Stimulated activated CD4-positive, alpha-beta T cell treated with anti-CD3 and anti-CD28 coated beads, Interleukin-4, amount 100 ng/mL, for 48 hours (primary cell): ENCODE results near the gene BCO1.
"Not testable (repeated sequence)": the region's sequence is repeated elsewhere in the genome, so short reads cannot be mapped to it uniquely, and the experiment has no call there.

ENCODE experiments used
- DNase-seq, 2 donors: peaks; one replicate each; pipeline ENCODE4 v3.0.0-alpha.2; 2020; ENCODE audit warnings: low read depth in 2 of 2

The BCO1 gene, protein sequence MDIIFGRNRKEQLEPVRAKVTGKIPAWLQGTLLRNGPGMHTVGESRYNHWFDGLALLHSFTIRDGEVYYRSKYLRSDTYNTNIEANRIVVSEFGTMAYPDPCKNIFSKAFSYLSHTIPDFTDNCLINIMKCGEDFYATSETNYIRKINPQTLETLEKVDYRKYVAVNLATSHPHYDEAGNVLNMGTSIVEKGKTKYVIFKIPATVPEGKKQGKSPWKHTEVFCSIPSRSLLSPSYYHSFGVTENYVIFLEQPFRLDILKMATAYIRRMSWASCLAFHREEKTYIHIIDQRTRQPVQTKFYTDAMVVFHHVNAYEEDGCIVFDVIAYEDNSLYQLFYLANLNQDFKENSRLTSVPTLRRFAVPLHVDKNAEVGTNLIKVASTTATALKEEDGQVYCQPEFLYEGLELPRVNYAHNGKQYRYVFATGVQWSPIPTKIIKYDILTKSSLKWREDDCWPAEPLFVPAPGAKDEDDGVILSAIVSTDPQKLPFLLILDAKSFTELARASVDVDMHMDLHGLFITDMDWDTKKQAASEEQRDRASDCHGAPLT

DNA sequence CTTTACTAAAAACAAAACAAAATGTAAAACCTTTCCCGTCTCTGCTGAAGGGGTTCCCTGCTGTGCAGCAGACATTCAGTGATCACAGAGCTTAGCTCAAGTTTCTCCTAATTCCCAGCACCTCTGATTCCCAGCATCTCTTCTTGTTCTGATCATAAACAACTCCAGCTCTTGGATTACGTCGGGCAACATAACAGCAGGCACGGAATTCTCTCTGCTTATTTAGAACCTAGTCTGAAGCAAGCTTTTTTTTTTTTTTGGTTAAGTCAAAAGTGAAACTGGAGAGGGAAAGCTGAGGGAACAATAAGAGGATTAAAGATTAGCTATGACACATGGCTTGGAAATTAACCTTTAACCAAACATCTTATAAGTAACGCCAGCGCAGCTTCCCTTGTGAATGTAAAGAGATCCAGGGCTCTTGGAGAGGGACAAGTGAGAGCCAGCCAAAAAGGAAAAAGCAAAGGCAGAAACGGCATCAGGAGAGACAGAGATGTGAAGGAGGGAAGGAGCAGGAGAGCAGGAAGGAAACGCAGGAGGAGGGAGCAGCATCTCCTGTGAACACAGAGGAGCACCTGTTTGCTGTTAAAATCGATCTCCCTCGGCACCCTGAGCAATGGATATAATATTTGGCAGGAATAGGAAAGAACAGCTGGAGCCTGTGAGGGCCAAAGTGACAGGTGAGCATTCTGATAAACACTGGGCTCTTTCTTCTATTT is at the start of gene BCO1:
BCO1 (plus strand) TSS at position 394 of the 716 bp plus-strand sequence; CDS start at position 614, 220 bp downstream.
- DNase-seq: no peak

DNA sequence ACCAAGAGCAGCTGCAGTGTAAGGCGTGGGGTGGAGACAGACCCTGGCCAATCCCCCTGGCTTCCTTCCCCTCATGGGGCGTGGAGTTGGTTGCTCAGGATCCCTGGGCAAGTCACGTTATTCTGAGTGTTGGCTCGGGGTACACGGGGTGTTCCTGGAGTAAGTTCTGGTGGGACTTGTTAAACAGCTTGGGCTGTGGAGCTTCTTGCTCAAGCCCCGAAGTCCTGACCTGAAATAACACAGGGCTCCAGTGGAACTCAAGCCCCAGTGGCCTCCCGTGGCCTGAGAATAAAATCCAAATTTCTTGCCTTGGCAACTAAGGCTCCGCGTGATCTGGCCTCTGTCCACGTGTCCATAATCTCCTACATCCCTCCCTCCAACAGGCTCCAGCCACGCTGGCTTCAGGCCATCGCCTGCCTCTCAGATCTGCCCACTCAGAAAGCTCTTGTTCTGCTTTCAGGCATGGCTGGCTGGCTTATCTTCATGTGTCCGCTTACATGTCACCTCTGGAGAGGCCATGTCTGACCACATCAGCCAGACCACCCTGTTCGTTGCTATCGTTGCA is 49.3 kb upstream of the BCO1 start:
- no peak for DNase-seq

DNA sequence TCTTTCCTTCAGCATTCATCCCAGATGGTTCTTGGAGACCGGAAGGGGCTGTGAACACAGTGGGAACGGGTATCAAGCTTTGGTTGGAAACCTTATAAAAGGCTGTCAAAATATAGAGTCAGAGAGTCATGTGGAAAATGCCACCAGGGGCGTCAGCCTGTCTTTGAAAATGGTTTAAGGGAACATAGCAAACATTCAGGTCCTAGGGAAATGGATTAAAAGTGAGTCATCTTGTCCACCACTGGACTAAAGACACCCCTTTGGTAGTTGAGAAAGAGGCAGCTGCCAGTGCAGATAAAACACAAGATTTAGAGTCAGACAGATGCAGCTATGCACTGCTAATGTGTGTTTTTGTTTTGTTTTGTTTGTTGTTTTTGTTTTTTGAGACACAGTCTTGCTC is 47.8 kb upstream of the BCO1 start:
- DNase-seq: no peak

DNA sequence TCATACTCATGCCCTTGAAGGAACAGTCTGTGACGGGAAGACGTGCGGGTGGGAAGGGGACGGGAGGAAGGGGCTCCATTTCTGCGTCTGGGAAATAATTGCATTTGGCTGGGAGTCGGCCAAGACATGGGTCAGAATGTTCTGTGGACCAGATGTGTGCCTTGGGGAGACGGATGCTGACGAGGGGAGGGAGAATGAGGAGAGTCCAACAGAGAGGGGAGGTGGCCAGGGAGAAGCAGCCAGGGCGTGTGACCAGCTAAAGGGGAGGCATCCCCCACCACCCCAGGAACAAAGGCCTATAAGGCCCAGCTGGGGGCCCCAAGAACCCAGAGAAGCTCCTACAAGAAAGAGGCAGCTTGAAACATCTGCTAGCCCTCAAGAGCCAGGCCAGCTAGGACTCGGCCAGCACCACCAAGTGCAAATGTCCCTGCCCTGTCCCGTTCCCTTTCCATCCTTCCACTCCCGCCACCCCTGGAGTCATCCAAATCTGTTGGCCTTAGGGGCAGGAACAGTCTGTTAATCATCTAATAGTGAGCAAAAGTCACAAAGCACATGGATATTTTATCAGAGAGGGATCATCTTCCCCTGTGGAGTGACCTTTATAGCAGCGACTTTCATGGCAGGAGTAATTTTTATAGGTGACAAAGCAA is 42.5 kb upstream of the BCO1 start:
- no peak for DNase-seq

DNA sequence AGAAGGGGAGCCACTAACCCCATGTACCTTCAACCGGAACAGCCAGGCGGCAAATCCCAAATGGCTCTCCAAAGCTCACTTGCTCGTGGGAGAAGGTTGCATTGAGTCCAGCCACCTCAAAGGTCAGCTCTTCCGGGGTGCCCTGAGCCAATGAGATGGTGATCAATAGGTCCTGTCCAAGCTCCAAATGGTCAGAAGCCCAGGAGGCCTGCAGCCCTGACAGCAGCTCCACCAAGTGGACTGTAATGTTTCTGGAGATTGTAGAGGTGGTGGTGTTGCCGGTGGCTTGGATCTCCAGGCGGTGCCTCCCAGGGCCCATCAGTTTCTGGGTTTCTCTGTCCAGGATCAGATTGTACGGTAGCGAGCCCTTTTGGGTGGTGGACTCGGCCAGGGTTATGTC is 39.9 kb upstream of the BCO1 start:
- no peak for DNase-seq

DNA sequence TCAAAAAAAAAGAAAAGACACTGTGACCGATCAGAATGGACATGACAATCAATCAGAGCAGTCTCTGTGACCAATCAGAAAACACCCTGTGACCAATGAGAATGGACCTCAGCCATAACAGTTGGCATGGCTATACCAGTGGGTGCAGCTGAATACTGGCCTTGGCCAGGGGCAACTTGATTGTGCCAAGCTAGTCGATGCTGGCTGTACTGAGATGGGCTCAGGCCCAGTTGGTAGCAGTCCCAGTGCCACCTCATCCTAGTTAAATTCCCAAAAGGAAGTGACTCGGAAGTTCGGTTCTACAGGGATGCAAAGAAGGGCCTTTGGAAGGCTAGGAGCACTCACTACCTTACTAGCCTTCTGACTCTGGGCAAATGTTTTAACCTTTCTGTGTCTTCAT is 37.2 kb upstream of the BCO1 start:
- DNase-seq: no peak

DNA sequence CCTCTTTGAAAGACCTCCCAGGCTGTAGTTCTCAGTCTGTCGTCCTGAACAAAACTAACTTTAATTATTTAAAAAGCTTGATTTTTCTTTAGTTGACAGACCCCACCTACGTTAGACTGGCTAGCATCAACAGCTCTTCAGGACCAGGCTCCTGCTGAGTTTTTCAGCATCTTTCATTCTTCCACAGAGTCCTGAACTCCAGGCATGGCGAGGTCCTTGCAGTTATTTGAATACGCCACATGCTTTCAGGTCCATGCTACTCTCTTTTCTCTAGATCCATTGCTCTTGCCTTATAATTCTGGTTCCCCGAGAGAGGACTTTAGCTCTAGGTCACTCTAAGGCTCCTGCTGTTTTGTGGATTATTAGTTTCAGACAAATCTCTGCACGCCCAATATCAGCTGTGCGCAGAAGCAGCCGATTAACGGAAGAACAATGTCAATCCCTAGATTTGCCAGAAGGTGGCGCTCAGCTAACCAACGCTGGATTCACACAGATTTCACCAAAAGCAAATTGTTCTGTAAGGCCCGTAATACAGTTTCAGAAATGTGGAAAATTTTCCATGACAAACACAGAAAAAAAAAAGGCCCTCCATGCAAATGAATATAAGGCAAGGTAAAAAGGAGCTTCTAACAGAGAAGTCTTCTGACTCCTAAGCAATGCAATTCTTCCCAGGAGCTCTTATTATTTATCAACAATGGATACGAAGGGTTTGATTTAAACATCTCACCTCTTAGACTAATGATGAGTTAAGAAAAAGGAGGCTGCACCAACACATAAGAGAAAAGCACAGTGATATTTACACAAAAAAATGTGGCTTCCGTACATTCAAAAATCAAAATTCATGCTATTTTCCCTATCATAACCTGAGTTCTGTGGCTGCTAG is 33.5 kb upstream of the BCO1 start:
- peak; percentile 10 to 37 for DNase-seq

DNA sequence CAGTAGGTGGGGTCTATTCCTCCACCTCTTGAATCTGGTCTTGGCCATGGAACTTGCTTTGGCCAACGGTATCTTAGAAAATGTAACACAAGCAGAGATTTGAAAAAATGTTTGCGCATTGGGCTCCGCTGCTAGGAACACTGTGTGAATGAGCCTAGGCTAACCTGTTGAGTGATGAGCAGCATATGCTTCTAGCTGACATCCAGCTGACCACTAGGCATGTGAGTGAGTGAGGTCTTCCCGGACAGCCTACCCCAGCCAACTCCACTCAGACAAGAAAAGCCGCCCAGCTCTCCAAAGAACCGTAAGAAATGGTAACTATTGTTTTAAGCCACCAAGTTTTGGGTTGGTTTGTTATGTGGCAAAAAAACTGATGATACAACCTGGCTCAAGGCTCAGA is 31.4 kb upstream of the BCO1 start:
- no peak for DNase-seq

DNA sequence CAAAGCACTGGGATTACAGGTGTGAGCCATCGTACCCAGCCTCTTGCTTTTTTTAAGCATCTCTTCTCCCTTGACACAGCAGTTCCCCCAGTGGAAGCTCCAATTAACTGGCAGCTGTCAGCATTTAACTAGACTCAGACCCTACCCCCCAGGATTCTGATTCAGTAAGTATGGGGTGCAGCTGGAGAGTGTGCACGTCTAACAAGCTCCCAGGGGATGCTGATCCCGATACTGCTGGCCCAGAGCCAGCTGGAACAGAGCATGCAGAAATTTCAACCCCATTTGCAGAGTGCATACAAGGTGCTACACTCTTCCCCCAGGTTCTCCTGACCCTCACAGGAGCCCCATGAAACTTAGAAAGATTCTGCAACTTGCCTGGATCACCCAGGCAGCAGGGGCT is 27.7 kb upstream of the BCO1 start:
- no peak for DNase-seq

DNA sequence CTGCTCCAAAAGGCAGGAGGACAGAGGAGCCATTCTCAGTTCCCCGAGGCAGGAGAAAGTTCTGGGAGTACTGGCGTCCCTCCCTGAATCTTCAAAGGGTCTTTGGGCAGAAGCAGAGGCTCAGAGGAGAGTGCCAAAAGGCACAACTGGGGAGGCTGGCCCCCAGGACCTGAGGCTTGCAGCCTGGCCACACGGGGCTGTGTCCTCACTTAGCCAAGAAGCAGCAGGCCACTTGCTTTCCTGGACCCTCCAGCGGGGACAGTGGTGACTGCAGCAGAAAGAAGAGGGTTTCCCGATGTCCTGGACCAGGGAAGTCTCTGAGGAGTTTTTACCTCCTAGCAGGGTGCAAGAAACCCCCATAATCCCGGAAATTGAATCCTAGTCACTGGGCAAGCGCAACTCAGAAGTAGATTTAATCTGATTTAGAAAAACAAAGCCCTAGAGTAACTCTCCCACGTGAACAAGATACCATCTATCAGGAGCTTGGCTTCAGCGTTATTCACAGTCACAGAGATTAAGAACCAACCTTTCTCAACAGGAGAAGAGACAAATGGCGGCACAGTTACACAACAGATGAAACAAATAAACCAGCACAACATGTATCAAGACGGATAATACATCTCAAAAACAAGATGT is 25.5 kb upstream of the BCO1 start:
- DNase-seq: no peak

DNA sequence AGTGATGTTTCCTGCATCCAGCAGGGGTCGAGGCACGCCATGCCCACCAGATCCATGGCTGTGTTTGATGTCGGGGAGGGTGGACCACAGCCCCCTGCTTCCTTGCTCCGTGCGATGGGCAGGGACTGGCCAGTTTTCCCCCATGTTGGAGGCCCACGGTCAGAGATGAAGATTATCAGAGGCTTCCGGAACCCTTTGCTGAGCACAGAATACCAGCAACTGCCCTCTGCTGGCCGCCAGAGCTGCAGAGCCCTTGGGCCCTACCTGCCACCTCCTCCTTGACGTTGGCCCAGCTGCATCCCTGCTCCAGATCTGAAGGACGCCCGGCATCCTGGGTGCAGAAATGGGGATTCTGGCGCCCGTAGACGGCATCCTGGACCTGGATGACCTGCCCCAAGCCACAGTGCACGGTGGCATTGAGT is 23.7 kb upstream of the BCO1 start:
- DNase-seq: no peak

DNA sequence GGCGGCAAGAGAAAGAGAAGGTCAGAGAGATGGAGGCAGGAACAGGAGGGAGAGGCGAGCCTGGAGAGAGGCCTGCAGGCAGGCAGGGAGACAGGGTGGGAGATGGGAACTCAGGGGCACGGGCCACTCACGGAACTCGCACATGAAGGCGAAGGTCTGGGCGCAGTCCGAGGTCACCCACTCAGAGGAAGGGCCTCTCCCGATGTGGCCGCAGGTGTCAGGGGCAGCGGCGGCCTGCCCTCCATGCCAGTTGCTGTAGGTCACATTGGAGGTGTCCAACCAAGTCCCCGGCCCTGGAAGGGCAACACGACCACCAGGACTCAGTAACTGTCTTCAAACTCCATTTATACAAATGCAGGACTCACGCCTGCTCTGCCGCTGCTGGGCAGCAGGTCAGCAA is 22.4 kb upstream of the BCO1 start:
- no peak for DNase-seq

DNA sequence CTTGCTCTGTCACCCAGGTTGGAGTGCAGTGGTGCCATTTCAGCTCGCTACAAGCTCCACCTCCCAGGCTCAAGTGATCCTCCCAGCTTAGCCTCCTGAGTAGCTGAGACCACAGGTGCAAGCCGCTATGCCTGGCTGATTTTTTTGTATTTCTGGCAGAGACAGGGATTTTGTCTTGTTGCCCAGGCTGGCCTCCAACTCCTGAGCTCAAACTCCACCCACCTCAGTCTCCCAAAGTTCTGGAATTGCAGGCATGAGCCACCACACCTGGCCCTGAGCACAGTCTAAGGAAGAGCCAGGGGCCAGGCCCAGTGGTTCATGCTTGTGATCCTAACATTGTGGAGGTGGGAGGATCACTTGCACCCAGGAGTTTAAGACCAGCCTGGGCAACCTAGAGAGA is 21.8 kb upstream of the BCO1 start:
- no peak for DNase-seq

DNA sequence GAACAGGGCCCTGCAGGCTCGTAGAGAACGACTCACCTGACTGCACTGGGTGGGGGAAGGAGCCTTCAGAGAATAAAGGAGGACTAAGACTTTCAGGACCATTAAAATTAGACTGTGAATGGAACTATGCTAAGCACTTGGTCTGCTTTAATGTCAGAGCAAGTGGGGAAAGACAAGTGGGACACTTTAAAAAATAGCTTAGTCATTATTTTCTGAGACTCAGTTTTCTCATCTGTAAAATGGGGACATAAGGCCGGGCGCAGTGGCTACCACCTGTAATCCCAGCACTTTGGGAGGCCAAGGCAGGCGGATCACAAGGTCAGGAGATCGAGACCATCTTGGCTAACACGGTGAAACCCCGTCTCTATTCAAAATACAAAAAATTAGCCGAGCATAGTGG is 19.3 kb upstream of the BCO1 start:
- no peak for DNase-seq

DNA sequence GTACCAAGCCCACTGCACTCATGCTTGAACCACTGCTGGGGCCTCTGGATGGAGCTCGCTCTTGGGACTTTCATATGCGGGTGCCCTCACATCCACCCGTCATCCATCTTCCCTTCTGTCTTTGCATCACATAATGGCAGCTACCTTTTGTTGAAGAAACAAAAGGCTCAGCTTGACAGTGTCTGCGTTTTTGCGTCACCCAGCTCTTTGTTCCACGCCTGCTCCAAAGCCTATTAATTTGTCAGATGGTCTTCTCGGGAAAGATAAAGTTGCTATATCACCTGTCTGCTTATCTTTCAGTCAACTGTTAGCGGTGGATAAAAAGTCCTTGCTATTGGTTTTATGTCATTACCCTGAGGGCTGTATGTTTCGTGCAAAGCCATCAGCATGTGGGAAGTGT is 18.1 kb upstream of the BCO1 start:
- no peak for DNase-seq

DNA sequence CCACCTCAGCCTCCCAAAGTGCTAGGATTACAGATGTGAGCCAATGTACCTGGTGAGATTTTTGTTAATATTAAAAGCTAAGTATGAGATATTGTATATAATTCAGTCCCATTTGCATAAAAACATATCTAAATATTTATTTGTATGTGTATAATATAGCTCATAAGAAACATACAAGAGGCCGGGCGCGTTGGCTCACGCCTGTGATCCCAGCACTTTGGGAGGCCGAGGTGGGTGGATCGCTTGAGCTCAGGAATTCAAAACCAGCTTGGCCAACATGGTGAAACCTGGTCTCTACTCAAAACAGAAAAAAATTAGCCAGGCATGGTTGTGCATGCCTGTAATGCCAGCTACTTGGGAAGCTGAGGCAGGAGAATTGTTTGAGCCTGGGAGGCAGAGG is 16.8 kb upstream of the BCO1 start:
- no peak for DNase-seq

DNA sequence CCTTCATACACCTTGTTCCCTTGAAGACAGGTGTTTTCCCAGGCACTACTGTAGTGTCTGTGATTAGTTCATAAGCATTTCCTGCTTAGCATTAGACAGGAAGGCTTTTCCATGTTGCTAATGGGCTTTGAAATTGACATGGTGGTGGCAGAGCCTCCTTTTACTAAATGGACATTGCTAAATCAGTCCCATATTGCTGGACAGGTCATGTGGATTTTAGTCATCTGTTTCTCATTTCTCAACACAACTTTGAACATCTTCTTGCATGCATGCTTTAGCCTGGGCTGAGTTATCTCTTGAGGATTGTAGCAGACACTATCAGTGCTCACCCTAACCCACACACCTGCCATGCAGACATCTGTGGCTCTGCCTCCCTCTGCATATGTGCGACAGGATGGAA is 13.7 kb upstream of the BCO1 start:
- no peak for DNase-seq

DNA sequence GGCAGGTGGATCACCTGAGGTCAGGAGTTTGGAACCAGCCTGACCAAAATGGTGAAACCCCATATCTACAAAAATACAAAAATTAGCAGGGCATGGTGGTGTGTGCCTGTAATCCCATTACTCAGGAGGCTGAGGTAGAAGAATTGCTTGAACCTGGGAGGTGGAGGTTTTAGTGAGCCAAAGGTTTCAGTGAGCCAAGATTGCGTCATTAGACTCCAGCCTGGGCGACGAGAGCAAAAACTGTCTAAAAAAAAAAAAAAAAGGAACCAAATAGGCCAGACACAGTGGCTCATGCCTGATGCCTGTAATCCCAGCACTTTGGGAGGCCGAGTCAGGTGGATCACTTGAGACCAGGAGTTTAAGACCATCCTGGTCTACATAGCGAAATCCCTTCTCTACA is 12.8 kb upstream of the BCO1 start:
- not testable (repeated sequence) for DNase-seq

DNA sequence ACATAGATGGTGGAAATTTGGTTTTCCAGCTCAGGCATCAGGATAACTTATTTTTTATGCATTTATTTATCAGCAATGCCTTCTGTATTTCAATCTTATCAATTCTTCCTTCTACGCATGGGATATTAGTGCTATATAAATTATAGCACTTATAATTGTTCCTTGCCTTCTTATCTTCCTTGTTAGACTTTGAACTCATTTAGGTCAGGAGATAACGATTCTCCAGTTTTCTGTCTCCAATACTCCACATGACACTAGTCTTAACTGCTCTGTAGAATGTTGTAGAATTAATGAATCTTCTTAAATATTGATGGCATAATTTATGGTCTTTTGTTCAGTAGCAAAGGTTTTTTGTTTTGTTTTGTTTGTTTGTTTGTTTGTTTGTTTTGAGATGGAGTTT is 10.7 kb upstream of the BCO1 start:
- DNase-seq: no peak

DNA sequence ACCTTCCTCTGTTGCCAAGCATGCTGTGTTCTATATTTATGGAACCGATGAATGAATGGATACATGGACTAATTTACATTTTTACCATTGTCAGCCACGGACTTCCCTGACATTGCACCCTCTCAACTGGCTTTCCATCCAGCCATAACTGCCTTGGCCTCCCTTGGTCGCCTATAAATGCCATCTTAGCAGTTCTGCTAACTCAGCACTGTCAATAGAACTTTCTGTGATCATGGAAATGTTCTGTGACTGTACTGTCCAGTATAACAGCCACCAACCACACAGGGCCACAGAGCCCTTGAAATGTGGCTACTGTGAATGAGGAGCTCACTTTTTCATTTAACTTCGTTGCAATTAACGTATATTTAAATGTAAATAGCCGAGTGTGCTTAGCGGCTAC is 8.7 kb upstream of the BCO1 start:
- no peak for DNase-seq

DNA sequence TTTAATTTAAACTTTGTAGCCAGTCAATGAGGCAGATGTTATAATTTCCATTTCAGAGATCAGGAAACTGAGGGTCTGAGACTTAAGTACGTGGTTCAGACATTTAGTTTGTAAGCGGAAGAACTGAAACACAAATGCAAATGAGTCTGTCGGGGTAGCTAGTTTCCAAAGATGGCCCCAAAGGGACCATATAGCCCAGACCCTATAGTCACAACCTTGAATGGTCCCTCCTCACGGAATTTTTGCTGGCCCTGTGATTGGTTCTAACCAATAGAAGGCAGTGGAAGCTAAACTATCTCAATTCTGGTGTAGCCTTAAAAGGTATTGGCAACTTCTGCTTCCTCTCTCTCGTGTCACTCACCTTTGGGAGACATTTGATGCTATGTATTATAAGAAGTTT is 7.5 kb upstream of the BCO1 start:
- no peak for DNase-seq
